NOMO-1 (cell line): Measurements from ENCODE around the gene LYSMD3.

Experiments
- DNase-seq, 2 experiments: peaks; one replicate each; lab custom pipeline; 2025; ENCODE audit not compliant: unreplicated experiment in 2 of 2; lab: John Stamatoyannopoulos, UW

Gene LYSMD3

GRCh38 chr5:90548069-90548593, 18.7 kb upstream of the LYSMD3 start:
- no peak for DNase-seq

DNA sequence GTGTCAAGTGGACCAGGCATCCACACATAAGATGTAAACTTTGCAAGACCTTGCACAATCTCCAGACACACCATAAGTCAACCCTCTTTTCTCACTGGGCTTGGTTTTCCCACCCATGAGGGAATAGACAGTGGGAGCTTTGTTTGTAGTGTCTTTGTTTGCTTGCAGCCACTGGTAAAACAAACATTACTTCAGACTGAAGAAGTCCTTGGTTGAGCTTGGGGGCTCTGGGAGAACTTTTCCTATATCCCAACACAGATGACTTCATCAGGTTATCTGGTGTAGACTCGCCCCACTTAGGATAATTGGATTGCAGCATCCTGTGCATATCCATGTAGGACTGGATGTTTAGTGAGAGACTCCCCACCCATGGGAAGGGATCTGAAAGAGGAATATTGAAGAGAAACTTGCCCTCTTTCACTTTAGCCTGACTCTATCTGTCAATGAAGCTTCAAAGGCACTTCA, 17.7 kb upstream of the LYSMD3 start:
- no peak for DNase-seq

GRCh38 chr5:90546216-90546837, 16.9 kb upstream of the LYSMD3 start:
- no peak for DNase-seq

- no peak for DNase-seq
Observed at GRCh38 chr5:90545511-90545910, 16.1 kb upstream of the LYSMD3 start.

DNA sequence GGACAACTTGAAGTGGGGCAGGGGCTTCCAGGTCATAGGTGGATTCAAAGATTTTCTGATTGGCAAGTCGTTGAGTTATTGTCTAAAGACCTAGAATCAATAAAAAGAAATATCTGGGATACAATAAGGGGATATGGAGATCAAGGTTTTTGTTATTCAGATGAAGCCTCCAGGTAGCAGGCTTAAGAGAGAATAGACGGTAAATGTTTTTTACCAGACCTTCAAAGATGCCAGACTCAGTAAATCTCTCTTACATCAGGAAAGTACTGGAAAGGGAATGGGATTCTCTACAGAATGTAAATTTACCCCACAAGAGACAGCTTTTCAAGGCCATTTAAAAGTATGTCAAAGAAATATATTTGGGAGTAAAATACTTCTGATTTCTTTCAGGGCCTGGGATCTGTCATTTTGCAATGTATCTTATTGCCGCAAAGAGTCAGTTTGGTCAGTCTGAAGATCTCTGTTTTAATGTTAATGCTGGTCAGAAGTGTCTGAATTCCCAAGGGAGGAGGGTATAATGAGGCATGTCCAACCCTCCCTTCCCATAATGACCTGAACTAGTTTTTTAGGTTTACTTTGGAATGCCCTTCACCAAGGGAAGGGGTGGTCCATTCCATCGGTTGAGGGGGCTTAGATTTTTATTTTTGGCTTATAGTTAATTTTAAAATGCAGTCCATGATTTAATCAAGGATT, 13.6 kb upstream of the LYSMD3 start:
- no peak for DNase-seq

DNA sequence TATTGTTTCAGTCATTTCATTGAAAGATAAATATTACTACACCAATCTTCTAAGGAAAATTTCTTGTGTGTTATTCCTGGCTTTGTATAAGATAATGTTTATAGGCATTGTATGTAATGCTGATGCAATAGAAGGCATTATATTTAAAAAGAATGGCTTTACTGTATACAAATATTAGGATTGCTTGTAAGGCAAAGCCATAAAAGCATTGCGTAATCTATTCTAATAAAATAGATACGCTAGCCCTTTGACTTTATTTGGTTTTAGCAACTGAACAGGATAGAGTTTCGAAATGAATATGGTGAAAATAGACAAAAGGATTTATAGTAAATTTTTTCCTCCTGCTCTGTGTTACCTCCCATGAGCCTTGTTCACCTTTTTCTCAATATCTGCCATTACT, 5.5 kb upstream of the LYSMD3 start:
- no peak for DNase-seq

DNA sequence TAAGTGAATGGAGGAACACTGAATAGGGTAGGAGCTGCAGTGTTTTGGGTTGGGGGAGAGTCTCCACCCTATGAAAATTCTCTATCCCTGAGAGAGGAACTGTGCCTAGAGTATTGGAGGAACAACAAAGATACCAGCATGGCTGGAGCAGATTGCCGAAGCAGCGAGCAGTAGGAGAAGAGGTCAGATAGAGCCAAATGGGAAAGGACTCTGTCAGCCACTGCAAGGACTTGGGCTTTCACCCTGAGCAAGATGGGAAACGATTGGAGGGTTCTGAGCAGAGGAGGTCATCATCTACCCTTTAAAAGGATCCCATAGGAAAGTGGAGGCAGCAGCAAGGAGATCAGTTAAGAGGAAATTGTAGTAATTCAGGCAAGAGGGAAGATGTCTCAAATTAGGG, 4.4 kb upstream of the LYSMD3 start:
- DNase-seq, result no peak

GRCh38 chr5:90530736-90531487, 1.5 kb upstream of the LYSMD3 start:
- no peak for DNase-seq

- DNase-seq, result peak; percentile 61 to 81
Observed at GRCh38 chr5:90529939-90530677, 724 bp upstream of the LYSMD3 start.

GRCh38 chr5:90528601-90529193, 687 bp downstream of the LYSMD3 start:
- DNase-seq, result peak in 1 of 2 experiments; percentile 12

DNA sequence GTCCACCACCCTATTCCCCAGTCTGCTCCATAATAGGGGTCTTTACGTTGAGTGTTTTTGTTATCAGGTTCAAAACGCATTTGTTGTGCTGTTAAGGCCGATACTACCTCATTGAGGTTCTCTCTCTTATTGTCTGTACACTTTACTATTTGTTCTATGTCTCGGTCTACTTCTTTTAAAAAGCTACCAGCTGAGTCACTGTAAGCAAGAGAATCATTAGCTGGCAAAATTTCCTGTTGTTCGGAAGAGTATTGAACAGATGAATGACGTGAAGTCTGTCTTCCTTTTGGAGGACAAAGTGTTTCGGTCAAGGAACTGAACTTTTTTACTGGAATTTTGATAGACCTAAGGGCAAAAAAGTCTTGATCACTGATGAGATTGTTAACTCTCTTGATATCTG, 10.3 kb downstream of the LYSMD3 start:
- no peak for DNase-seq

GRCh38 chr5:90518661-90519060, 10.7 kb downstream of the LYSMD3 start:
- DNase-seq, result no peak

DNA sequence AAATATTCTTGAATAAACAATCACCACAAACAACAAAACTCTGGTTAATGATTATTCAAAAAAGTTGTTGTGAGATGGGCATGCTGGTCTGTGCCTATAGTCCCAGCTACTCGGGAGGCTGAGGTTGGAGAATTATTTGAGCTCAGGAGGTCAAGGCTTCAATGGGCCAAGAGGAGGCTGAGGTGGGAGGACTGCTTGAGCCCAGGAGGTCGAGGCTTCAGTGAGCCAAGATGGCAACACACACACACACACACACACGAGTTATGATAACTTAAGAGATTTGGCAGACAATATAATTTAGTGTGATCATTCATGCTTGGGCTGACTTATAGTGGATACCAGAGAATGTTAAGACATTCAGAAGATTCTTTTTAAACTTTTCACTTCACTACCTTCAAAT, 14.9 kb downstream of the LYSMD3 start:
- DNase-seq, result no peak

DNA sequence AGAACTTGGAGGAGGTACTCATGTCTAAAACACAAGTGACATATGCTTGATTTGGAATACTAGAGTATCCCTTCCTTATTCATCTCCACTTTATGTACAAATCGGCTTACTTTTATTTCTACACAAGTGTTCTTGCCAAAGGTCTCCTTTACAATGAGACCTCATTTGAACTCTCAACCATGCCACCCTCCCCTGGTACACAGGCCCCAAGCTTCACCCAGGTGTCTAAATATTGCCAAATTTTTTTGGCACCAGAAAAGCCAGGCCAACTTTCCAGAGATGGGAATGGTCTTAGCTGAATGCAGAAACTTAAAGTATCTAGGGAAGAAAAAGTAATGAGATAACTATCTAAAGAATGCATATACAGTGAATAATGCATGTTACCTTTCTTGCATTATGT, 18.9 kb downstream of the LYSMD3 start:
- DNase-seq, result no peak

GRCh38 chr5:90506221-90506620, 23.2 kb downstream of the LYSMD3 start:
- no peak for DNase-seq

DNA sequence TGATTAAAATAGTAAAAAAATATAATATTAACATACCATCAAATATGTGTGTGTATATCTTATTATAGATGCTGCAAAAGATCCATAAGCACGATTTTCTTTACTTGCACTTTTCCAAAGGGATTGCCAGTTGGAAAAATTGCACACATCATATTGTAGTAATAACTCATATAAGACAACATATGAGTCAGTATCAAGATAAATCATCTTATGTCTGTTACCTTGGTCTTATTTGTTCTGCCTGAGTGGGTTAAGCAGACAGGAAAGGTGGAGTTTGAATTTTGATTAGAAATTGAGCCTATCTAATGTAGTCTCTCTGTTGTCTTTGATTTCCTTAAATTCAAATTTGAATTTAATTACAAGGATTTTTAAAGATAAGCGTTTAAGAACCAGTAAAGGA, 24.6 kb downstream of the LYSMD3 start:
- DNase-seq, result no peak

DNA sequence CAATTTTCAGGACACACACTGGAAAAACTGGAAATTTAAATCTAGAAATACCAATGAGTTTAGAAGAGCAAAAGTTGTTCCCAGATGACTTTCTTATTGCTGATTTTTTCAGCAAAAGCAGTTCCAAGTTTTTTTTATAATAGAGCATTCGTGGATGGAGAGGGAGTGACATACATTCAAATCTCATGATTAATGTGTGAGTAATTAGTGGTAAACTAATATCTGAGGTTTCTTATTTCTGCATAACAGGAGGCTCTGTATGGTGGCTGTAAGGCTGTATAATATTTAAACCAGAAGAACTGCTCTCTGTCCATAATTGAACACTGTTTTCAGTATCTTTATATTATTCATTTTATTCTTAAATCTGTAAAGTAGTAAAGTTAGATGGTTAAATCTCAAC, 25.8 kb downstream of the LYSMD3 start:
- no peak for DNase-seq

DNA sequence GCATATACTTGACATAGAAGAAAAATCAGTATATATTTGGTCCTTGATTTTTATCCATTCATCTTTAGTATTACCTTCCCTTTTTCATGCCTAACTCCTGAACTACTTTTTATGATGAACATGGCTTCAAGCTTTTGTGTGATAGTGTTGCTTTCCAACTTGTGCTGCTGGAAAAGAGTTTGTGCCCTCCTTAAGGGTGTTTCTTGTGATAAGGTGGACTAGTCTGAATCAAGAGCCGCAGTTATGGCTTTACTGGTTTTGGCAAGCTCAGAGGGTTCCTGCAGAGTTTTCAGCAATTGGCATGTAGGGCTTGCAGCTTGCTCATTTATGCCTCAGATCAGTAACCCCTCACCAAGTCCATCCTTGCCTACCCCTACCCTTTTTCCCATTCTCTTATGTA, 34.2 kb downstream of the LYSMD3 start:
- no peak for DNase-seq

DNA sequence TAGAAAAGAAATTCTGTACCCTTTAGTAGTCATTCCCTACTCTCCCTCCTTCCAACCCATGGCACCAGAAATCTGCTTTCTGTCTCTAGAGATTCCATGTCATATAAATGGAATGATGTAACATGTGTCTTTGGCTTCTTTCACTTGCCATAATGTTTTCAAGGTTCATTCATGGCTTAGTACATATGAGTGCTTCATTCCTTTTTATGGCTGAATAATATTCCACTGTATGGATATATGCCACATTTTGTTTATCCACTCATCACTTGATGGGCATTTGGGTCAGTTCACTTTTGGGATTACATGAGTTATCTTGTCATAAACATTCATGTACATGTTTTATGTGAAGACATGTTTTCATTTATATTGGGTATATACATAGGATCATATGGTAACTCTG, 35.3 kb downstream of the LYSMD3 start:
- no peak for DNase-seq

GRCh38 chr5:90488791-90489190, 40.6 kb downstream of the LYSMD3 start:
- no peak for DNase-seq

GRCh38 chr5:90484540-90484939, 44.8 kb downstream of the LYSMD3 start:
- DNase-seq, result no peak
